Measurements from ENCODE around the gene GON7. TPM values are rescaled to one million over a fixed set of nuclear protein-coding genes. Genes with fewer than 3 reads are reported as not detected.

GON7 gene, protein sequence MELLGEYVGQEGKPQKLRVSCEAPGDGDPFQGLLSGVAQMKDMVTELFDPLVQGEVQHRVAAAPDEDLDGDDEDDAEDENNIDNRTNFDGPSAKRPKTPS
- 10.4 and 13.0 TPM in 2 replicates for total RNA-seq

DNA sequence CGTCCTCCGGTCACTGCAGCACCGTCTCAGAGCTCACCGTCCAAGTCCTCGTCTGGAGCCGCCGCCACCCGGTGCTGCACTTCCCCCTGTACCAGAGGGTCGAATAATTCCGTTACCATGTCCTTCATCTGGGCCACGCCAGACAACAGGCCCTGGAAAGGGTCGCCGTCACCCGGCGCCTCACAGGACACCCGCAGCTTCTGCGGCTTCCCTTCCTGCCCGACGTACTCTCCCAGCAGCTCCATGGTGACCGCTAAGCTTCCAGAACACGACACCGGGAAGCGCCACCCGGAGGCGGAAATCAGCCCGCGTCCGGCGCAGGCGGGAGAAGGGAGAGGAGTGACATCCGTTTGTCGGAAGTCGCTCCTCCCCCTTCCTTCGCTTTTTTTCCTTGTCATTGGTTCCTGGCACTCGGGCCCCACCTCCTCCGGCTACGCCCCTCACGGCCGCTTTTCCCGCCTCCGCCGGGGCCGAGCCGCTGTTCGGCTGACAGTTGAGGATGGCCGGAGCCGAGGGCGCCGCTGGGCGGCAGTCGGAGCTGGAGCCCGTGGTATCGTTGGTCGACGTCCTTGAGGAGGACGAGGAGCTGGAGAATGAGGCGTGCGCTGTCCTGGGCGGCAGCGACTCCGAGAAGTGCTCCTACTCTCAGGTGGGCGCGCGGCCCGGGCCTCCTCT lies at the start of gene GON7, which contains the start of gene UBR7:
Gene GON7 (minus strand): TSS at position 273 of the 675 bp plus-strand sequence. CDS start 28 bp downstream, at position 245.
Gene UBR7 (plus strand): TSS at position 464 of the 675 bp plus-strand sequence. CDS start 36 bp downstream, at position 500.

GRCh38 chr14:93184391-93185348 lies 22.2 kb downstream of the GON7 start, which contains the start of the genes LYSET and MOAP1:
TSS of gene LYSET (plus strand) at chr14:93185317. CDS start at chr14:93185406, 89 bp downstream.
TSS of gene MOAP1 (minus strand) at chr14:93184897. CDS start at chr14:93184242, 655 bp downstream.

Other genes with a start within 250 kb of the GON7 start
- 18.2 and 20.8 TPM in 2 replicates for gene ITPK1, start 91.1 kb downstream of the GON7 start, total RNA-seq
- 7.4 and 10.2 TPM in 2 replicates for gene MOAP1, start 22.2 kb downstream of the GON7 start, total RNA-seq
- gene LYSET, start 21.7 kb downstream of the GON7 start, total RNA-seq: 1.7 and 4.2 TPM in 2 replicates
- gene UBR7, start 191 bp upstream of the GON7 start, total RNA-seq: 17.0 and 23.8 TPM in 2 replicates
- 21.5 and 22.7 TPM in 2 replicates for gene BTBD7, start 126.0 kb upstream of the GON7 start, total RNA-seq
- gene COX8C, start 140.1 kb upstream of the GON7 start, total RNA-seq: not detected in 2 replicates
- gene UNC79, start 223.9 kb upstream of the GON7 start, total RNA-seq: under 0.01 TPM in 2 replicates

Measured in cardiac ventricle fibroblast (primary cell).